Activated gamma-delta T cell (primary cell): ENCODE data around the gene ATXN7L3B.

ENCODE experiments used
- DNase-seq: peaks from one replicate; lab custom pipeline; 2025; lab: John Stamatoyannopoulos, UW

ATXN7L3B gene

GRCh38 chr12:74551291-74551690 lies 13.7 kb downstream of the ATXN7L3B start:
- no peak for DNase-seq

- DNase-seq = no peak
These were observed 14.6 kb downstream of the ATXN7L3B start for GRCh38 chr12:74552201-74552600.

- no peak for DNase-seq
These were observed 22.1 kb downstream of the ATXN7L3B start for GRCh38 chr12:74559728-74560127.

- DNase-seq = no peak
These were observed 26.3 kb downstream of the ATXN7L3B start for GRCh38 chr12:74563927-74564326.

- DNase-seq = no peak
These were observed 40.9 kb downstream of the ATXN7L3B start for GRCh38 chr12:74578486-74578885.

GRCh38 chr12:74579446-74579845 lies 41.8 kb downstream of the ATXN7L3B start:
- DNase-seq = no peak

GRCh38 chr12:74579981-74580380 lies 42.3 kb downstream of the ATXN7L3B start:
- no peak for DNase-seq

GRCh38 chr12:74581439-74581838 lies 43.8 kb downstream of the ATXN7L3B start:
- no peak for DNase-seq

- DNase-seq = no peak
These were observed 46.9 kb downstream of the ATXN7L3B start for GRCh38 chr12:74584483-74585062.

GRCh38 chr12:74586251-74586650 lies 48.6 kb downstream of the ATXN7L3B start:
- no peak for DNase-seq
